Measurements from ENCODE around the gene SEC24C.

DNA sequence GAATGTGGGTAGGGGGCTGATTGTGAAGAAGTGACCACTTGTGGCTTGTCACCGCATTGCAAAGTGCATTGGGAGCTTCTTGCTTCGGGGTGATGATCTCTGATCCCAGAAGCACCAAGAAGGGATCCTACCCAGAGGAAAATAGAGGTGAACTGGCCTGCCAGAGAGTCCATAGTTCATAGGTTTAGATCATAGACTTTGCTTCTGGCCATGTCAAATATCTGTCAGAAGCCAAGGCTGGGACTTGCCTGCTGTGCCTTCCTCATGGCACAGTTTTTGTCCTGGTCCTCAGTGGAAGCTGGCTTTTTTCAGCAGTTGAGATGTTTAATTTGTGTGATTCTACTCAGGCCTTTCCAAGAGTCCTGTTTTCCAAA is 42.3 kb downstream of the SEC24C start:
- TF ChIP-seq, protein P1, sequence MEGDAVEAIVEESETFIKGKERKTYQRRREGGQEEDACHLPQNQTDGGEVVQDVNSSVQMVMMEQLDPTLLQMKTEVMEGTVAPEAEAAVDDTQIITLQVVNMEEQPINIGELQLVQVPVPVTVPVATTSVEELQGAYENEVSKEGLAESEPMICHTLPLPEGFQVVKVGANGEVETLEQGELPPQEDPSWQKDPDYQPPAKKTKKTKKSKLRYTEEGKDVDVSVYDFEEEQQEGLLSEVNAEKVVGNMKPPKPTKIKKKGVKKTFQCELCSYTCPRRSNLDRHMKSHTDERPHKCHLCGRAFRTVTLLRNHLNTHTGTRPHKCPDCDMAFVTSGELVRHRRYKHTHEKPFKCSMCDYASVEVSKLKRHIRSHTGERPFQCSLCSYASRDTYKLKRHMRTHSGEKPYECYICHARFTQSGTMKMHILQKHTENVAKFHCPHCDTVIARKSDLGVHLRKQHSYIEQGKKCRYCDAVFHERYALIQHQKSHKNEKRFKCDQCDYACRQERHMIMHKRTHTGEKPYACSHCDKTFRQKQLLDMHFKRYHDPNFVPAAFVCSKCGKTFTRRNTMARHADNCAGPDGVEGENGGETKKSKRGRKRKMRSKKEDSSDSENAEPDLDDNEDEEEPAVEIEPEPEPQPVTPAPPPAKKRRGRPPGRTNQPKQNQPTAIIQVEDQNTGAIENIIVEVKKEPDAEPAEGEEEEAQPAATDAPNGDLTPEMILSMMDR (conservative IDR thresholded peaks at IDR 0.05; ENCODE audit: low read length): no peak
- no peak for TF ChIP-seq EZH2phosphoT487 (IDR thresholded peaks at IDR 0.05; ENCODE audit: borderline replicate concordance)

Measured in Loucy (cell line).